ENCODE results near the gene LVRN.
A peak's percentile ranks its signal among the peaks of the same experiment; 100 is the strongest.

LVRN gene

DNA sequence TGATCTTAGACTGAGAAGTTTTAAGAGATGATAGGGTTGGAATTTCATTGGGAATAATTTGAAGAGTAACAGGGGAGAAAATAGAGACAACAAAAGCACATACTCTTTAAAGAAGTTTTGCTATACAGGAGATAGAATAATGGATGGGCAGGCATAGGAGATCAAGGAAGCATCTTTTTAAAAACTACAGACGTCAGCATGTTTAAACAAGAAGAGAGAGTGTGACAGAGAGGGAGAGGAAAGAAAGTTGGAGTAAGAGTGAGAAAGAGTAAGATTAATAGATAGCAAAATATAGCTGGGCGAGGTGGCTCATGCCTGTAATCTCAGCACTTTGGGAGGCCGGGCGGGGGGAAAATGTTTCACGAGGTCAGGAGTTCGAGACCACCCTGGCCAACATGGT is 5.3 kb upstream of the LVRN start:
- DNase-seq: no peak

DNA sequence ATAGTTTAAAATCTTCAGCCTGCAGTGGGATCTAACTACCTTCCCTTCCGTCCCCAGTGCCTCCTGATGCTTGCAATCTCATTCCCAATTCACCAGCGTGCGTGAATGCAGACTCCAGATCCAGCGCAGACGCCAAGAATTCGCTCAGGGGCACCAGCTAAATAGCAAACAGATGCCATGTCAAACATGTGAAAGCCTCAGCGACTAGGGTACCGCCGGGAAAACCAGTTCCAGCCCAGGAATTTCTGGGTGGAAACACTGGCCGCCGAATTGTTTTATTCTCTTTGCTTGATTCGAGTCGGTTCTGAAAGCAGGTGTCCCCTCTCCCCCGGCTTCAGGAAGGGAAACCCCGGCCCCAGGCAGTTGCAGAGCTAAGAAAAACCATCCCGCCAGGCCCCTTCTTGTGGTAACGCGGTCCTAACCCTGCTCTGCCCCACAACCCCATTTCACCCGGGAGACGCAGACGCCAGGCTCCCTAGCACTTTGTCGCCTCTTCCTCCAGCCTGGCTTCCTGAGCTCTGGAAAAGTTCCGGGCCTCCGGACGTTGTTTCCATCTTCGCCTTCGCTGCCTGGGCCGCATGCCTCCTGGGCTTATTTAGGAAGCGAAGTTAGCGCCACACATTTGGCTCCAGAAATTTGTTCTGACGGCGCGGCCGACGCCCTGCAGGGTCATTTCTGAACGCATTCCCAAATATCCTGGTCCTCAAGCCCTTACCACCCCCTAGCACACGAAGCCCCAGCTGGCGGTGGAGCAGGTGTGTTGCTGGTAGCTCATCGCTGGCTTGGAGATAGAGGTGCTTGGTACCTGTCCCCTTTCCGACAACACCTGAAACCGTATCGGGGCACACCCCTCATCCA is 665 bp upstream of the LVRN start:
- DNase-seq: no peak

DNA sequence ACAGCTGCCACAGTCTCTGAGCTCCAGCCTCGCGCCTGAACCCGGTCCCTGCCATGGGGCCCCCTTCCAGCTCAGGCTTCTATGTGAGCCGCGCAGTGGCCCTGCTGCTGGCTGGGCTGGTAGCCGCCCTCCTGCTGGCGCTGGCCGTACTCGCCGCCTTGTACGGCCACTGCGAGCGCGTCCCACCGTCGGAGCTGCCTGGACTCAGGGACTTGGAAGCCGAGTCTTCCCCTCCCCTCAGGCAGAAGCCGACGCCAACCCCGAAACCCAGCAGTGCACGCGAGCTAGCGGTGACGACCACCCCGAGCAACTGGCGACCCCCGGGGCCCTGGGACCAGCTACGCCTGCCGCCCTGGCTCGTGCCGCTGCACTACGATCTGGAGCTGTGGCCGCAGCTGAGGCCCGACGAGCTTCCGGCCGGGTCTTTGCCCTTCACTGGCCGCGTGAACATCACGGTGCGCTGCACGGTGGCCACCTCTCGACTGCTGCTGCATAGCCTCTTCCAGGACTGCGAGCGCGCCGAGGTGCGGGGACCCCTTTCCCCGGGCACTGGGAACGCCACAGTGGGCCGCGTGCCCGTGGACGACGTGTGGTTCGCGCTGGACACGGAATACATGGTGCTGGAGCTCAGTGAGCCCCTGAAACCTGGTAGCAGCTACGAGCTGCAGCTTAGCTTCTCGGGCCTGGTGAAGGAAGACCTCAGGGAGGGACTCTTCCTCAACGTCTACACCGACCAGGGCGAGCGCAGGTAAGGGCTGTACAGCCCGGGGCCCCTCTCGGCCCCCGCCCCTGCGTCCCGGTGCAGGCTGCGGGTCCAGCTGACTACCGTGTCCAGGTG is 509 bp downstream of the LVRN start:
- no peak for DNase-seq

DNA sequence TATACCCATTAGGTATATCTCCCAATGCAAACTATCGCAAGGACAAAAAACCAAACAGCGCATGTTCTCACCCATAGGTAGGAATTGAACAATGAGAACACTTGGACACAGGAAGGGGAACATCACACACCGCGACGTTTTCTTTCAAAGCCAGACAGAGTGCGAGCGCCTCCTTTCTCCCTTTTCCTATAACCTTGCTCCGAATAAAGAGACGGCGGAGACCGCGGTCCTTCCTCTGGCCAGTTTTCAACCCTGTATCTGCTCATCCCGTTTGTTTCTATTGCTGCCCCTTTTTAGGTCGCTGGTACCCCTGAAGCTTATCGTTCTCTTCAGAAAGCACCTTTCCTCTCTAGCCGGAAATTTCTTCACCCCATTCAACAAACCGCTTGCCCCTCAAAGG is 1.3 kb downstream of the LVRN start:
- no peak for DNase-seq

DNA sequence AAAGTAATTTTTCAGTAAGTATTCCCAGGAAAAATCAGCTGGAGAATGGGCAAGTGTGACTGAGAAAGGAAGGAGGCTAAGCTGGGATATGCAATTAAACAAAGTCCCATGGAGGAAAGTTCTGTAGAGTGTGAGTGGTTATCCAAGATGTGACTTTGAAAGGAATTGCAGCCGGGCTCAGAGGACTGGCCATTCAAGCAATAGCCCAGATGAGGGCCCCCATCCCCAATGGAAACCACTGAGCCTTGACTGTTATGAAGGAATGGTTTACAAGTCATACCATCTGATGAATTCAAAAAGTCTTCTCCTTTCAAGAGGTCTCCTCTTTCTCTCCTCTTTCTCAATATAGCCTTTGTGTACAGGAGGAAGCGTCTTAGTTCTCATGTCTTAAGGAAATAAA is 6.5 kb downstream of the LVRN start:
- no peak for DNase-seq

DNA sequence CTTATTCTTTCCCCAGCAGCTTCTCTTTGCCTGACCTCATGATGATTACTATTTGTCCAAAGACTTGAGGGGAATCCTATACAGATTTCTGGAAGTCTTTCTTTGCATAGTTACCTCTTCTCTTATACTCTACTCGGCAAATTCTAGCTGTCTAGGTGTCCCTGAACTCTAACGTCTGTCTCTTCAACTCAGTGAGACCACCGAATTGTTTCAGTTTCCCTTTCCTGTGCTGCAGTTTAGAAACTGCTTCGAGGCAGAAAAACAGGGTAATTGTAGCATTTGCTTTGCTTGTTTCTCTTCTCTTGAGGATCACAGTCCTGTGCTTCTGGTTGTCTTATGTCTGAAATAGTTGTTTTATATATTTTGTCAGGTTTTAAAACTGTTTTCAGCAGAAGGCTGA is 14.8 kb downstream of the LVRN start:
- peak in 1 of 2 donors; percentile 3 for DNase-seq

DNA sequence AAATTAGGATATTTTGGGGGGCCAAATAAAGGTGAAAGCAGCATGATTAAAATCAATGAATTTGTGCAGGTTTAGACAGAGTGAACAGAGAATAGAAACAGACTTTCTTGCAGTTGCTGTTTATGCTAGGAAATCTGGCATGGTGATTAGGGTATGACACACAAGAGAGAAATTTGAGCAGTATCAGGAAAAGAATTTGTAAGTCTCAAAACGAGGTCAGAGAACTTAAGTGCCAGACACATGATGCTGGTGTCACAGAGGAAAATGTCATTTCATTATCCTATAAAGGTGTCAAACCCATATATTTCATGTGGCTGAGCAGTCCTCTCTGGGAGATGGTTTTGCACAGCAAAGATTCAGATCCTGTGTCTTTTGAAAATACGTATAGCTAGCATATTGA is 15.7 kb downstream of the LVRN start:
- no peak for DNase-seq

DNA sequence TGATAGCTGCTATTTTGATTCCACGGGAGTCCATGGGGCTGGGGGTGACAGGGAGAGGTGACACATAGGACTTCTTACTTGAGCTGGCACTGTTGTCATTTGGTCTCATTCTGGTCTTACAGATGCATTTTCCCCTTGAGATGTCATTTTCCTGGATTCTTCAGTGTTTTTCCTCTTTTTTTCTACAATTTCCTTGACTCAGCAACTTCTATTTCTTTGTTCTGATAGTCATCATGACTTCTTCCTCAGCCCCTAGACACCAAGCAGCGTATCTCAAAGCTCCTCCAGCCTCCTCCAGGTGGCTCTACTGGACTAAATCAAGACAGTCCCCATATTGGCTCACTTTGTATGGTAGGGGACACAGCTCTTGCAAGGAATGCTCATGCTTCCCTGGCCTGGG is 16.5 kb downstream of the LVRN start:
- no peak for DNase-seq

DNA sequence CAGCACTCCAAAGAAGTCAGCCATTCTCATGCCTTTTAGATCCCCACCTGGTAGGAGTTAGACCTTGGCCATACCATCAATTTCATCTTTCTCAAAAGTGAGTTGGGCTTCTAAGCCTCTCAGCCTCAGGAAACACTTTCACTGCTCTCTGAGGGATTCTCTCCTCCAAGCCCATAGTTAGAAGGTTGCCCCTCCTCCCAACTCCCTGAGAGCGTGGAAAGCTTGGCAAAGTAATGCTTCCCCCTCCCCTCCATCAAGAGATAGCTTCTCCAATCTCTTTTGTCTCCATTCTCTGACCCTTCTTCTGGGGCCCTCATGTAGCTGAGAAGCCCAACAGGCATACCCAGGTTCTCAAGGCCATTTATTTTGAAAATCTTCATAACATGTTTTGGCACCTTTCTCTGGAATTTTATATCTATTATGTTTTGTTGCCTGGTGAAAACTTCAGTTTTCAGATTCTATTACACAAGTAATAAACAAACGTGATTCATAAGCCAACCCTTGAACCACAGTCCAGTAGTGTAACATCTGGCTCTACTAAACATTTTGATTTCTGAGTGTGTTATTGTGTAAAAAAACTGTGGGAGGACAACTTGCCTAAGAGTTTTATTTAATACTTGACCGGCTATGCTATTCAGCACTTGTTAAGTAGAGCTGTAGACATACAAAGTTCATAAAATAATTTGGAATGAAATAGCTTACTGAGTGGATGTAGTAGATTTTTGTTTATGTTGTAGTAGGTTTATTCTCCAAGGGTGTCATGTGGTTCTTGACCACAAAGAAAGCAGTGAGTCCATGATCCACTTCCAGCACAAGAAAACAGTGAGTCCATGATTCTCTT is 17.1 kb downstream of the LVRN start:
- DNase-seq: no peak

DNA sequence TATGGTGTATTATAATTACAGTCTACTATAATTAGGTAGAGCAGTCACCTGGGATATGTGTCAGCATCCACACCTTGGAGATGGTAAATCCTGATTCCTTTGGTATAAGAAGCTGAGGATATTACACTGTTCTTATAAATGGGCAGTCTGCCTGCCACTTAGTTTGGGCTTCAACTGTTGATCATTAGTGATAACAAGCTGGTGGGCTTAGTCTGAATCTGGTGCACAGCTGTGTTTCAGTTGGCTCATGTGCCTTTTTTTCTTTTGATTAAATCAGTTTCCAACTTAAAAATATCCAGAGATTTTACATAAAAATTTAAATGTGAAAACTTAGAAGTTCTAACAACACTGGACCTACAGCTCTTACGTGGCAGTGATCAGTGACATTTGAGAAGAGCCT is 21.2 kb downstream of the LVRN start:
- DNase-seq: no peak

DNA sequence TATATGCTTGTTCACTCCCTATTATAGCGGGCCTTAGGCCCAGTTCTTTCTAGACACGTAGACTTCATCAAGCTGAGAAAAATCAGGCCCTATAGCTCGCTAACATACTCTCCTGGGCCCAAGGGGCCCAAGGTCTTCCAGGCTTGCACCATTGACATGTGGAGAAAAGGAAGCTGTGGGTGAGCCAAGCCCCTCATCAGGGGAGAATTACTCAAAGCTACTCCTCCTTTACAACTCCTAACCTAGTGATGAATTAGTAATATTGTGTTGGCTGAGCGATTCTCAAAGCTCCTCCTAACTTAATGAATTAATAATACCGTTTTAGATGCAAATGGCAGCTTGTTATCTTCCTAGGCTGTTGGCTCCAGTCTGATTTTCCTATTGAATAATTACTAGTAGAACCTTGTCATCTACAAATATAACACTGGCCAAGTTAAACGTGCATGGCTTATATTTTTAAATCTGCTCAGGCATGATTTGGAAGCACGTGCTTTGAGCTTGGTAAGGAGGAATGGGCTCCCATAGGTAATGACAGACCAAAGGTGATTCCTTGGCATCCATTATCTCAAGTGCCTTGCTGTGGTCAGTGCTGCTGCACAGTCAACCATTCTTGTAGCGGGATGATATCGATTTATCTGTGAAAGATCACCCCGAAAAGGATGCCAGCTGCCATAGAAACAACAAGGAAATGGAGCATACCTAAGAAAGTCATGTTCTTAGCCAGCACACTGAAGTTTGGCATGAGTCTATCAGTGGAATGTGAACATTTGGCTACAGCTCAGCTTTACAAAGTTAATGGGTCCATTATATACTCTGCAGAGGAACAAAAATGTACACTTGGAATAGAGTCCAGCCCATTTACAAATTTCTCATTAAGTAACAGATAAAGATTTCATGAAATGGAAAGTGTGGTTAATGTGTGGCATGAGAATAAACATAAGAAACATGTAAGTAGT is 23.8 kb downstream of the LVRN start:
- no peak for DNase-seq

DNA sequence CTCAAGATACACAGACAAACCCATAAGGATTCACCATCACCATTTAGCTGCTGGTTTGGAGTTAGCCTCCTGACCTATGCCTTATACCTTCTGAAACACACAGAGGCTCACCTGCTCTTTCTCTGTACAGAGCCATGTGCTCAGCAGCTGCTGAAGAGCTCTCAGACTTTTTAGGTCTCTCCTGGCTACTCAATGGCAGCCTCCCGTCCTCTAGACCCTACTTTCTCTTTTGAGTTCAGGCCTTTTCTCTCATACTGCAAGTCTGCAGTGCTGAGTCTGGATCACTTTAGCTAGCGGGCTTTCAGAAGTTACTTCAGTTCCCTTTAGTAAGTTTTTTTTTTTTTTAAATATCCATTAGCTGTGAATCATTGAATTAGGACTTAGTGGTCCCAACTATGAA is 25.7 kb downstream of the LVRN start:
- DNase-seq: no peak

DNA sequence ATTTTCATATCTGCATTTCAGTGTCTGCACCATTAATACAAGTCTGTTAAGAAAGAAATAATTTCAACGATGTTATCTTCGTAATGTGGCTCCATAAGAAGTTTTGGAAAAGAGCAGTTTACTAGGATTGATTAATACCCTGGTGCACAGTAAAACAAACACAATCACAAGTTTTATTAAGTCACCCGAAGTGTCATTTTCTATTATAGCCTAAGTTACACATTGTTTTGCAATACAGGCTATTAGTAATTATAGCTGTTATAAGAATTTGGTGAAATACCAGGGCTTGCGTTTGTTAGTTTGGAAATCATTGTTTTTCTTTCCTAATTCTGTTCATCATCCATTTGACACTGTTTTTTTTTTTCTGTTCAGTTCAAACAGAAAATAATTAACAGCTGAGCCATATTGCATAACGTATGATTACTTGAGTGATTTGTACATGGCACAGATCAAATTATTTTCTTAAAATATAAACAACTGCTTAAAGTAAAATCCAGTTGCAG is 30.6 kb downstream of the LVRN start:
- no peak for DNase-seq

DNA sequence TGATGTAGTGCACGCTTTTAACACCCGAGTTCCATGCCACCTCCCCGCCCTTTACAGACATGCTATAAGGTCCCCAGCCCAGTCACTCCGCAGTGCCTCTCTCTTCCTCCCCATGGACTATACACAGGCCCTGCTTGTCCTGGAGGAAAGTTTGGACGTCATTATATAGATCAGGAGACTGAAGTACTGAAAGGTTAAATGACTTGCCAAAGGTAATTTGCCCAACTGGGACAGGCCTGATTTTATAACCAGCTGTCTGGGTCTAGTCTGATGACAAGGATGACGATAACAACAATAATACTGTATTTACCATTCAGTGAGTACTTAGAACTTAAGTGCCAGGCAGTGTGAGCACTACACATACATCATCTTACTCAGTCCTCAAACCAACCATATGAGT is 33.1 kb downstream of the LVRN start:
- DNase-seq: no peak

DNA sequence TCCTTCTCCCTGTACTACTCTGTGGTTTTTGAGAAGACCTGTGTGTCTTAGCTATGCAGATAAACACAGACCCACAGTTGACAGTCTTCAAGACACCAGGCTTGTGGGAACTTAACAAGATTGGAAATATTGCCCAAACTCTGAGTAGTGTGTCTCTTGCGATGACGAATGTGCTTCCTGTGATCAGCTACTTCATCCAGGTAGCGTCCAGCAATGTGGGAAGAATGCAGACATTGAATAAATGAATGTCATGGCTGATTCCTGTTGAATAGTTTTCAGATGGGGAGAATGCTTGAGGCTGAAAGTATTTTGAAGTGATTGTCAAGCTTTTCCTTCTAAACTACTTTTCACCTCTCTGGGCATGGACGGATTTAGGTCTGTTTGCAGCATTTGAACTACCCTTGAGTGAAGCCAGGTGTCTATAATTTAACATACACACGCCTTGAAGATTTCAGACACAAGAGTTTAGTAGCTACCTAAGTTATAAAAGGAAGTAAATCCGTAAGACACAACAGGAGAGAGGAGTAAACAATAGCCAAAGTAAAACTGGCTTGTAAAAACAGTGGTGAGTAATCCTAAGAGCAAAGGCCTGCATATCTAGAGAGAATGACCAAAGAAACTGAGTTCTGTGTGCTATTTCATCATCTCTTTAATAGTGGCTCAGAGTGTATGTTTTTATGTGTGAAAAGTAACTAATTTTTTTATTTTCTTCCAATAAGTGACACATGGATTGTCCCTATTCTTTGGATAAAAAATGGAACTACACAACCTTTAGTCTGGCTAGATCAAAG is 40.0 kb downstream of the LVRN start:
- no peak for DNase-seq

DNA sequence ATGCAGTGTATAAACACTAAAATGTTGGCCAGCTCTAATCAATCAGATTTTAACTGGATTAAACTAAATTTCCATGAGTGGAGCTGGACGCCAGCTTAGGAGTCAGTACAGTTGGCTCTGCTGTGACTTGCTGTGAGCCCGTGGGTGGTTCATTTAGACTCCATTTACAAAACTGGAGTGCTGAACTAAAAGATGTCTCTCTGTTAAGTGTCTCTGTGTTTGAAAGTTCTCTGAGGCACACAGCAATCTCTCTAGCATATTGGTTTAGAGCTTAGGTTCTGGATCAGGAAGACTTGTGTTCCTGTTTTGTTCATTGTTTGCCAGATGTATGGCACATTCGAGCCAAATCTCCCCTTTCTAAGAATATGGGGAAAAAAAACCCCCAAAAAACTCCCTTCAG is 42.0 kb downstream of the LVRN start:
- DNase-seq: no peak

DNA sequence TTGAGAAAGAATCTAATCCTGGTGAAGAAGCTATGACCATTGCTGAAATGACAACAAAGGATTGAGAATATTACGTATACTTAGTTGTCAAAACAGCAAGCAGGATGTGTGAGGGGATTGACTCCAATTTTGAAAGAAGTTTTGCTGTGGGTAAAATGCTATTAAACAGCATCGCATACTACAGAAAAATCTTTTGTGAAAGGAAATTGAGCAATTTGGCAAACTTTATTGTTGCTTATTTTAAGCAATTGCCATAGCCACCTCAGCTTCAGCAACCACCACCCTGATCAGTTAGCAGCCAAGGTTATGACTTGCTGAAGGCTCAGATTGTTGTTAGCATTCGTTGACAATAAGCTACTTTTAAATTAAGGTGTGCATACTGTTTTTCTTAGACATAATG is 47.5 kb downstream of the LVRN start:
- DNase-seq: no peak

DNA sequence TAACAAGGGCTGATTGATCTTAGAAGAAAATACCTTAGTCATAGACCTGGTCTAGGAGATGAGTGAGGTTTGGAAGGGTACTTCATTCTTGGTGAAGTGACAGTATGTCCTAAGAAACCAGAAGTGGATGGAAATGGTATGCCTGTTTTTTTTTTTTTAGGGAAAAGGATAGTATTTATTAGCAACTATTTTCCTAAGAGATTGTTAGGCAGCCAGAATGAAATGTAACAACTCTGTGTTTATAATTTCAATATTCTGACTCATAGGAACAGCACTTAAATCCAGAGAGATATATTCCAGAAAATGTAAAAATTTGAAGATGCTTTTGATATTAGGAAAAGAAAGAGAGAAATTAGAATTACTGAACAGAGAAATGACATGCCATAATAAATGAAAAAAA is 48.8 kb downstream of the LVRN start:
- DNase-seq: no peak

DNA sequence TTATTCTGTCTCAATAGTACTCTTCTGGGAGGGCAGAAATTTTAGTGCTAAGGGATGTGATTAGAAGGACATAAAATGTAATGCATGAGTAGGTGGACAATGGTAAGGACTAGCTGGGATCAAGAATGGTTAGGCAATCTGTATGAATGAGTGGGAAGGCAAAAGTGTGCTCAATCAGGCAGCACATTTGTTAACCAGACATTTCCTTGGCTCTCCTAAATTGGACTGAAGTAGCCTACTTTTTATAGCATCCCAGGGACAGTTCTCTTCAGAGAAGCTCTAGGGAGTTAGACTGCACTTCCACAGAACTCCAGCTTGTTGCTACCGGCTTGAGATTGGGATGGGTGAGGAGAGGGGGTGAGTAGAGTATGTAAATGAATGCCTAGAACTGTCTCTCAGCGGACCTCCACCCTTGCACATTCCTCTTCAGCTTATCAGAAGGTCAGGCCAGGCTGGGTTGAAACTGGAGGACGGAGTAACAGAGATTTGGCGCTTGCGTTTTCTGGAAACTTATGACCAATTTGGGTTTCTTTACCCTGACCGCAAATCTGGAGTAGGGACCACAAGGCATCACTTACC is 51.0 kb downstream of the LVRN start:
- no peak for DNase-seq

DNA sequence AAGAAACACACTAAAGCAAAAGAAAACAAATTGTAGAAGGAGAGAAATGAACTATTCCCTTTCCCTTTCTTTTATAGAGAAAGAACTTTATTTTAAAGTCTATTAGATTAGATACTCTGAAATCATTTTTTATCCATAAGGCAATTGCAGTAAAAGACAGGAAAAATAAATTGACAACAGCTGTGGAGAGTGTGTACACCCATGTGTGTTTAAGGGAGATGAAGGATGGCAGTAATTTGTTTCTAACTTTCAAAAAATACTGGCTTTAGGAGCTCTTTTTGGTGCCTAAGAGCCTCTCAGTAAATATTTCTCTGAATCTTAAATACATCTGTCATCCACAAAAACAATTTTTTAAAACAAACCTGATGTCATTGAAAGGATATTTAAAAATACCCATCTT is 51.7 kb downstream of the LVRN start:
- DNase-seq: no peak

DNA sequence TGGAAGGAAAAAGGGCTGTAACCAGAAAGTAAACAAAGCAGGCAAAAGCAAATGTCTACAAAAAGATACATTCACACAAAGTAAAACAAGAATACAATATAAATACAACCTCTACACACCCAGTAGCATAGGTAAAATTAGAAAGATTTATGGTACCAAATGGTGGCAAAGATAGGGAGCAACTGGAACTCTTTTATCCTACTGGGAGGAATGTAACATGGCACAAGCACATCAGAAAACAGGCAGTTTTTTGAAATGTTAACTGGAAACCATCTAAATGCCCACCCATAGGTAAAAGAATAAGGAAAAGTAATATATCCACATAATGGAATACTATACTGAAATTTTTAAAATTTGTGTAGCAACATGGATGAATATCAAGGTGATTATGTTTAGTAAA is 61.3 kb downstream of the LVRN start:
- DNase-seq: no peak
